NCI-H510A (cell line): Measurements from ENCODE around the gene FBF1.

Source experiments
- DNase-seq: peaks from one replicate; lab custom pipeline; 2025; lab: John Stamatoyannopoulos, UW

FBF1 gene

GRCh38 chr17:75914643-75915267 lies 26.1 kb downstream of the FBF1 start:
- no peak for DNase-seq

GRCh38 chr17:75913537-75914210 lies 27.2 kb downstream of the FBF1 start:
- peak; percentile 53 for DNase-seq

- DNase-seq: peak; percentile 74
Observed at GRCh38 chr17:75910699-75911098, 30.1 kb downstream of the FBF1 start.

- peak; percentile 76 for DNase-seq
Observed at GRCh38 chr17:75909812-75910274, 31.0 kb downstream of the FBF1 start.

GRCh38 chr17:75909051-75909811 lies 31.6 kb downstream of the FBF1 start:
- DNase-seq: peak; percentile 88

- DNase-seq: peak; percentile 49
Observed at GRCh38 chr17:75908201-75908600, 32.6 kb downstream of the FBF1 start.

- no peak for DNase-seq
Observed at GRCh38 chr17:75906143-75906884, 34.5 kb downstream of the FBF1 start.

- DNase-seq: peak; percentile 93
Observed at GRCh38 chr17:75904749-75905521, 35.9 kb downstream of the FBF1 start, which contains the start of gene MRPL38. TSS of gene MRPL38 (minus strand) at chr17:75904884. CDS start at chr17:75904875, 9 bp downstream.

- no peak for DNase-seq
Observed at GRCh38 chr17:75902406-75902805, 38.4 kb downstream of the FBF1 start.

GRCh38 chr17:75901727-75902126 lies 39.1 kb downstream of the FBF1 start:
- no peak for DNase-seq

GRCh38 chr17:75900691-75901533 lies 39.9 kb downstream of the FBF1 start:
- DNase-seq: no peak

- no peak for DNase-seq
Observed at GRCh38 chr17:75899767-75900468, 40.9 kb downstream of the FBF1 start.

GRCh38 chr17:75899353-75899752 lies 41.5 kb downstream of the FBF1 start:
- DNase-seq: no peak

- no peak for DNase-seq
Observed at GRCh38 chr17:75898791-75899190, 42.1 kb downstream of the FBF1 start.

- DNase-seq: no peak
Observed at GRCh38 chr17:75898065-75898464, 42.8 kb downstream of the FBF1 start.

GRCh38 chr17:75897160-75898019 lies 43.5 kb downstream of the FBF1 start:
- no peak for DNase-seq

GRCh38 chr17:75896415-75897159 lies 44.3 kb downstream of the FBF1 start, which contains the start of gene TRIM65:
TSS of gene TRIM65 (minus strand) at chr17:75896951. CDS start at chr17:75896937, 14 bp downstream.
- peak; percentile 39 for DNase-seq
